Astrocyte of the hippocampus (primary cell): ENCODE measurements around the gene GNG2.

Source experiments
- DNase-seq: peaks from one replicate; pipeline ENCODE4 v3.0.0; 2011; ENCODE audit warnings: low read depth, low spot score

The GNG2 gene

GRCh38 chr14:51993285-51993920 is 133.0 kb downstream of the GNG2 start:
- DNase-seq, result no peak

- peak; percentile 48 for DNase-seq
Measured at GRCh38 chr14:51996148-51996746, 135.8 kb downstream of the GNG2 start.

- DNase-seq, result no peak
Measured at GRCh38 chr14:51998348-51998747, 137.9 kb downstream of the GNG2 start.

GRCh38 chr14:51999084-51999483 is 138.7 kb downstream of the GNG2 start:
- DNase-seq, result no peak

- no peak for DNase-seq
Measured at GRCh38 chr14:52000019-52000582, 139.7 kb downstream of the GNG2 start.

GRCh38 chr14:52000696-52001095 is 140.3 kb downstream of the GNG2 start:
- DNase-seq, result no peak

GRCh38 chr14:52002542-52002941 is 142.1 kb downstream of the GNG2 start:
- no peak for DNase-seq

- no peak for DNase-seq
Measured at GRCh38 chr14:52003324-52003723, 142.9 kb downstream of the GNG2 start.

GRCh38 chr14:52005625-52006024 is 145.2 kb downstream of the GNG2 start:
- no peak for DNase-seq

GRCh38 chr14:52006361-52006760 is 145.9 kb downstream of the GNG2 start:
- DNase-seq, result no peak

GRCh38 chr14:52007211-52007610 is 146.8 kb downstream of the GNG2 start:
- DNase-seq, result no peak

- DNase-seq, result no peak
Measured at GRCh38 chr14:52007637-52008036, 147.2 kb downstream of the GNG2 start.

- no peak for DNase-seq
Measured at GRCh38 chr14:52008136-52008535, 147.7 kb downstream of the GNG2 start.

- no peak for DNase-seq
Measured at GRCh38 chr14:52010173-52010693, 149.8 kb downstream of the GNG2 start.

GRCh38 chr14:52011523-52011922 is 151.1 kb downstream of the GNG2 start:
- no peak for DNase-seq

- no peak for DNase-seq
Measured at GRCh38 chr14:52012635-52013034, 152.2 kb downstream of the GNG2 start.

GRCh38 chr14:52013984-52014600 is 153.7 kb downstream of the GNG2 start:
- DNase-seq, result no peak

- DNase-seq, result no peak
Measured at GRCh38 chr14:52014601-52015267, 154.3 kb downstream of the GNG2 start.

GRCh38 chr14:52015411-52016030 is 155.1 kb downstream of the GNG2 start:
- DNase-seq, result peak; percentile 29

GRCh38 chr14:52018252-52018651 is 157.8 kb downstream of the GNG2 start:
- DNase-seq, result no peak

GRCh38 chr14:52018970-52019369 is 158.6 kb downstream of the GNG2 start:
- DNase-seq, result no peak
